CD14-positive monocyte (primary cell): ENCODE results near the gene ZNF638. TPM values are rescaled to one million over a fixed set of nuclear protein-coding genes. Genes with fewer than 3 reads are reported as not detected.

ENCODE experiments used
- DNase-seq, 3 donors: peaks; one replicate each; pipeline ENCODE4 v3.0.0-alpha.2; 2011 to 2022
- H2AFZ ChIP-seq: 2 replicates; pipeline ENCODE4 v1.6.0; 2012; ENCODE audit warnings: mild to moderate bottlenecking, low read depth, low read length, inconsistent platforms; ENCODE audit not compliant: insufficient read depth, poor library complexity, severe bottlenecking
- H3K27ac ChIP-seq, 2 donors: 1 replicate in 1 of 2; 2 replicates in 1 of 2; pipeline ENCODE4 v1.5.1; 2012 to 2013; ENCODE audit warnings: low read length in 2 of 2, control low read depth in 1 of 2, inconsistent platforms in 1 of 2, low read depth in 1 of 2, mild to moderate bottlenecking in 1 of 2
- H3K27me3 ChIP-seq, 2 donors: one replicate each; pipeline versions ENCODE4 v1.6.0 to v1.6.1; 2011 to 2013; ENCODE audit warnings: low read length in 2 of 2; ENCODE audit not compliant: control insufficient read depth in 2 of 2, insufficient read depth in 2 of 2
- H3K36me3 ChIP-seq, 2 donors: replicated peaks in 1 of 2; 1 replicate in 1 of 2; 2 replicates in 1 of 2; pipeline versions ENCODE4 v1.5.1 to v1.6.1; 2012 to 2013; ENCODE audit warnings: low read length in 2 of 2, control low read depth in 1 of 2, inconsistent platforms in 1 of 2, mild to moderate bottlenecking in 1 of 2; ENCODE audit not compliant: insufficient read depth in 2 of 2, control insufficient read depth in 1 of 2
- H3K4me1 ChIP-seq, 2 donors: 1 replicate in 1 of 2; 2 replicates in 1 of 2; pipeline versions ENCODE4 v1.5.1 to v1.6.1; 2012 to 2013; ENCODE audit warnings: low read length in 2 of 2, control low read depth in 1 of 2, inconsistent platforms in 1 of 2, mild to moderate bottlenecking in 1 of 2, moderate library complexity in 1 of 2; ENCODE audit not compliant: insufficient read depth in 2 of 2, control insufficient read depth in 1 of 2
- H3K4me2 ChIP-seq: replicated peaks from 2 replicates; pipeline ENCODE3; 2012; ENCODE audit warnings: low read length, moderate library complexity, mild to moderate bottlenecking; ENCODE audit not compliant: poor library complexity, severe bottlenecking; ENCODE audit errors: extremely low read depth
- H3K4me3 ChIP-seq, 3 experiments: fragments of 200-600 bp in 1 of 3; sonication (generic) in 1 of 3; replicated peaks in 1 of 3; 1 replicate in 2 of 3; 2 replicates in 1 of 3; pipeline ENCODE4 v1.5.1; 2011 to 2013; ENCODE audit warnings: low read length in 3 of 3, mild to moderate bottlenecking in 3 of 3, control low read depth in 2 of 3, low read depth in 2 of 3, inconsistent platforms in 1 of 3, moderate library complexity in 1 of 3
- H3K79me2 ChIP-seq: 2 replicates; pipeline ENCODE4 v1.6.0; 2012; ENCODE audit warnings: mild to moderate bottlenecking, control low read depth, inconsistent platforms, low read length, moderate library complexity; ENCODE audit not compliant: insufficient read depth
- H3K9ac ChIP-seq: 2 replicates; pipeline ENCODE4 v1.6.0; 2017; ENCODE audit warnings: low read length, mild to moderate bottlenecking; ENCODE audit not compliant: insufficient read depth, poor library complexity, severe bottlenecking
- H3K9me3 ChIP-seq, 2 donors: replicated peaks in 1 of 2; 1 replicate in 1 of 2; 2 replicates in 1 of 2; pipeline versions ENCODE4 v1.5.1 to v1.6.1; 2012 to 2013; ENCODE audit warnings: low read length in 2 of 2, control low read depth in 1 of 2; ENCODE audit not compliant: control insufficient read depth in 1 of 2, insufficient read depth in 1 of 2
- H4K20me1 ChIP-seq: 2 replicates; pipeline ENCODE4 v1.6.0; 2012; ENCODE audit warnings: mild to moderate bottlenecking, low read length, control low read depth, moderate library complexity; ENCODE audit not compliant: insufficient read depth
- H3K27ac Mint-ChIP-seq, 7 donors: one replicate each; pipeline ENCODE4 v1.8.0; 2020; ENCODE audit warnings: mild to moderate bottlenecking in 7 of 7, mixed read lengths in 7 of 7, moderate library complexity in 6 of 7, inconsistent platforms in 2 of 7
- H3K27me3 Mint-ChIP-seq, 3 donors: one replicate each; pipeline ENCODE4 v1.8.0; 2021 to 2022; ENCODE audit warnings: low read depth in 3 of 3, mild to moderate bottlenecking in 3 of 3, mixed read lengths in 3 of 3, moderate library complexity in 3 of 3, inconsistent platforms in 1 of 3
- H3K36me3 Mint-ChIP-seq, 2 donors: one replicate each; pipeline ENCODE4 v1.8.0; 2020; ENCODE audit warnings: mixed read lengths in 2 of 2, inconsistent platforms in 1 of 2, mild to moderate bottlenecking in 1 of 2
- H3K4me1 Mint-ChIP-seq: one replicate; pipeline ENCODE4 v1.8.0; 2020; ENCODE audit warnings: mild to moderate bottlenecking, mixed read lengths
- H3K4me3 Mint-ChIP-seq, 2 donors: one replicate each; pipeline ENCODE4 v1.8.0; 2020; ENCODE audit warnings: mild to moderate bottlenecking in 2 of 2, mixed read lengths in 2 of 2, moderate library complexity in 1 of 2
- H3K9me3 Mint-ChIP-seq, 7 donors: one replicate each; pipeline ENCODE4 v1.8.0; 2020 to 2022; ENCODE audit warnings: mixed read lengths in 7 of 7, mild to moderate bottlenecking in 6 of 7, moderate library complexity in 6 of 7, inconsistent platforms in 2 of 7
- CTCF ChIP-seq: fragments of 200-600 bp; IDR thresholded peaks from one replicate; pipeline ENCODE4 v1.8.0; 2022; ENCODE audit warnings: antibody characterized with exemption, mild to moderate bottlenecking
- WGBS: methylation state at CpG from one replicate; pipeline ENCODE4 v1.1.5; 2013; ENCODE audit warnings: missing lambda C conversion rate; ENCODE audit not compliant: insufficient coverage; 5-methylcytosine and 5-hydroxymethylcytosine counted together
- intact Hi-C, 2 donors: fragments of 100-400 bp; cut with micrococcal nuclease; formaldehyde crosslinking; loops; one replicate each; pipeline versions ENCODE4 v1.15.0 to v1.15.1; 2023
- polyA plus RNA-seq, 3 donors: library from polyadenylated mRNA; depleted of rRNA in 1 of 3; unstranded in 2 of 3; stranded (reverse) in 1 of 3; fragments of 300-500 nt in 2 of 3; fragments of >200 nt in 1 of 3; fragmentation: Illumina TruSeq in 2 of 3; gene quantifications; 1 replicate in 2 of 3; 2 replicates in 1 of 3; pipeline ENCODE4 v1.2.3, GENCODE V29; 2012 to 2021

ZNF638 gene
- polyA plus RNA-seq, 3 donors: 19.1 to 64.6 (median 22.4) TPM

- Histone ChIP-seq H3K9me3 (no peaks in the 10 kb centered on the region), H3K4me2 (peak overlapping the region; percentile 63), H3K4me3 (peak overlapping the region in 2 of 3 experiments; percentile 11 to 52), H3K9ac (peak overlapping the region; percentile 5), H3K36me3 (peaks cover 0 to 31% of the 10 kb centered on the region in 2 donors), H4K20me1 (peaks cover 48% of the 10 kb centered on the region), H3K27ac (peak overlapping the region; percentile 62 to 75), H3K79me2 (peaks cover 92% of the 10 kb centered on the region), H3K4me1 (peaks cover 38 to 57% of the 10 kb centered on the region in 2 donors), H3K27me3 (no peaks in the 10 kb centered on the region), H2AFZ (peak overlapping the region; percentile 23)
- H3K4me3 Mint-ChIP-seq: peak overlapping the region; percentile 68 to 86
- intact Hi-C loops: no loop called here
- H3K27ac Mint-ChIP-seq: peak overlapping the region; percentile 87 to 94 (median 91)
- 81% methylated on average over 4 of the region's 10 CpGs for WGBS
- H3K4me1 Mint-ChIP-seq: peaks cover 63% of the 10 kb centered on the region
- TF ChIP-seq CTCF: no peak
- DNase-seq: peak in 2 of 3 donors; percentile 5 to 37
- H3K36me3 Mint-ChIP-seq: peaks cover 31 to 61% of the 10 kb centered on the region in 2 donors
- H3K9me3 Mint-ChIP-seq: peaks cover 0 to 5% (median 2%) of the 10 kb centered on the region in 7 donors
- H3K27me3 Mint-ChIP-seq: peaks cover 0 to 8% (median 6%) of the 10 kb centered on the region in 3 donors
These were observed 143.3 kb downstream of the ZNF638 start for GRCh38 chr2:71474744-71475397.

GRCh38 chr2:71476495-71476894 is 144.9 kb downstream of the ZNF638 start:
- intact Hi-C loops: no loop called here
- H3K4me3 ChIP-seq: no peak overlapping the region
- H3K4me1 ChIP-seq: peaks cover 35 to 52% of the 10 kb centered on the region in 2 donors
- H3K27ac ChIP-seq: peak overlapping the region in 1 of 2 donors; percentile 75
- H3K27ac Mint-ChIP-seq: peak overlapping the region in 4 of 7 donors; percentile 19 to 89 (median 62)
- WGBS: no CpG with 5 or more reads among the region's 1 CpG
- no peak overlapping the region for H3K9ac ChIP-seq
- H3K9me3 ChIP-seq: no peaks in the 10 kb centered on the region
- peaks cover 59% of the 10 kb centered on the region for H4K20me1 ChIP-seq
- peaks cover 91% of the 10 kb centered on the region for H3K79me2 ChIP-seq
- no peak overlapping the region for H3K4me2 ChIP-seq
- H3K27me3 Mint-ChIP-seq: peaks cover 0 to 6% (median 3%) of the 10 kb centered on the region in 3 donors
- H3K4me3 Mint-ChIP-seq: no peak overlapping the region
- H3K27me3 ChIP-seq: no peaks in the 10 kb centered on the region
- H3K36me3 Mint-ChIP-seq: peaks cover 38 to 67% of the 10 kb centered on the region in 2 donors
- H3K4me1 Mint-ChIP-seq: peaks cover 56% of the 10 kb centered on the region
- H3K36me3 ChIP-seq: peaks cover 8 to 43% of the 10 kb centered on the region in 2 donors
- H2AFZ ChIP-seq: no peak overlapping the region
- peaks cover 0 to 5% (median 0%) of the 10 kb centered on the region in 7 donors for H3K9me3 Mint-ChIP-seq
- TF ChIP-seq CTCF: no peak
- peak in 1 of 3 donors; percentile 38 for DNase-seq
